ENCODE data around the gene CLDN16.

- no peak for TF ChIP-seq CTCF (conservative IDR thresholded peaks at IDR 0.05)
- no peak for TF ChIP-seq ZFX (IDR thresholded peaks at IDR 0.05)
These were observed 2.0 kb upstream of the CLDN16 start for GRCh38 chr3:190385731-190386688.
